ENCODE measurements around the gene MRPL16. TPM values are rescaled to one million over a fixed set of nuclear protein-coding genes. Genes with fewer than 3 reads are reported as not detected.

MRPL16 gene
- polyA plus RNA-seq, 12 donors = 31.7 to 43.4 (median 35.5) TPM; not detected in 1

GRCh38 chr11:59776210-59777066 is 34.1 kb downstream of the MRPL16 start:
- DNase-seq = no peak

GRCh38 chr11:59773083-59773440 is 37.5 kb downstream of the MRPL16 start:
- DNase-seq = no peak

- DNase-seq = no peak
Observed at GRCh38 chr11:59771605-59772004, 39.0 kb downstream of the MRPL16 start.

- no peak for DNase-seq
Observed at GRCh38 chr11:59770869-59771268, 39.7 kb downstream of the MRPL16 start.

- no peak for DNase-seq
Observed at GRCh38 chr11:59770319-59770718, 40.3 kb downstream of the MRPL16 start.

- no peak for DNase-seq
Observed at GRCh38 chr11:59769828-59770227, 40.8 kb downstream of the MRPL16 start.

- no peak for DNase-seq
Observed at GRCh38 chr11:59769111-59769510, 41.5 kb downstream of the MRPL16 start.

GRCh38 chr11:59767225-59767611 is 43.4 kb downstream of the MRPL16 start:
- no peak for DNase-seq

- no peak for DNase-seq
Observed at GRCh38 chr11:59766542-59767224, 43.9 kb downstream of the MRPL16 start.

GRCh38 chr11:59765068-59765735 is 45.4 kb downstream of the MRPL16 start:
- DNase-seq = no peak

- DNase-seq = no peak
Observed at GRCh38 chr11:59761993-59762392, 48.6 kb downstream of the MRPL16 start.

GRCh38 chr11:59760771-59761170 is 49.8 kb downstream of the MRPL16 start:
- DNase-seq = no peak

- DNase-seq = no peak
Observed at GRCh38 chr11:59759900-59760299, 50.7 kb downstream of the MRPL16 start.

- no peak for DNase-seq
Observed at GRCh38 chr11:59758401-59759037, 52.1 kb downstream of the MRPL16 start.

- no peak for DNase-seq
Observed at GRCh38 chr11:59756845-59757244, 53.7 kb downstream of the MRPL16 start.

- DNase-seq = no peak
Observed at GRCh38 chr11:59756558-59756840, 54.1 kb downstream of the MRPL16 start.

Other genes with a start within 250 kb of the MRPL16 start
- gene OSBP, start 195.0 kb downstream of the MRPL16 start, polyA plus RNA-seq (ENCODE audit: insufficient read length in 12 of 12) = 10 to 100 TPM in 11 of 12 donors, not detected in 1; 29.2 to 64.1 (median 58.4) TPM
- 10 to 100 TPM in 11 of 12 donors, not detected in 1; 17.5 to 37.2 (median 29.4) TPM for gene PATL1, start 141.7 kb downstream of the MRPL16 start, polyA plus RNA-seq (ENCODE audit: insufficient read length in 12 of 12)
- not detected for gene OR10V1, start 96.9 kb downstream of the MRPL16 start, polyA plus RNA-seq (ENCODE audit: insufficient read length in 12 of 12)
- gene STX3, start 55.4 kb downstream of the MRPL16 start, polyA plus RNA-seq (ENCODE audit: insufficient read length in 12 of 12) = 10 to 100 TPM in 2 of 12 donors, 1 to 10 TPM in 9, not detected in 1; 2.7 to 14.3 (median 5.3) TPM
- gene CBLIF, start 34.7 kb upstream of the MRPL16 start, polyA plus RNA-seq (ENCODE audit: insufficient read length in 12 of 12) = under 1 TPM in 1 of 12 donors, not detected in 11; 0.45 TPM
- gene TCN1, start 55.7 kb upstream of the MRPL16 start, polyA plus RNA-seq (ENCODE audit: insufficient read length in 12 of 12) = under 1 TPM in 2 of 12 donors, not detected in 10; 0.36 to 0.43 TPM
- not detected for gene OOSP3, start 68.0 kb upstream of the MRPL16 start, polyA plus RNA-seq (ENCODE audit: insufficient read length in 12 of 12)
- gene OOSP1, start 127.7 kb upstream of the MRPL16 start, polyA plus RNA-seq (ENCODE audit: insufficient read length in 12 of 12) = not detected
- gene OOSP4A, start 153.3 kb upstream of the MRPL16 start, polyA plus RNA-seq (ENCODE audit: insufficient read length in 12 of 12) = not detected
- gene OOSP4B, start 206.4 kb upstream of the MRPL16 start, polyA plus RNA-seq (ENCODE audit: insufficient read length in 12 of 12) = not detected
- gene OOSP2, start 229.6 kb upstream of the MRPL16 start, polyA plus RNA-seq (ENCODE audit: insufficient read length in 12 of 12) = not detected
- gene MS4A3, start 245.9 kb upstream of the MRPL16 start, polyA plus RNA-seq (ENCODE audit: insufficient read length in 12 of 12) = 1 to 10 TPM in 2 of 12 donors, under 1 TPM in 8, not detected in 2; 0.38 to 4.7 (median 0.55) TPM

All from muscle of arm (tissue), 12 donors.